GM23338 (cell line): ENCODE measurements around the gene APBB1. TPM values are rescaled to one million over a fixed set of nuclear protein-coding genes. Genes with fewer than 3 reads are reported as not detected.
A peak's percentile ranks its signal among the peaks of the same experiment; 100 is the strongest.

Experiments
- ATAC-seq: fragments of 200-7000 bp; cut with Tn5 transposase; 3 replicates; pipeline ENCODE4 v1.9.1; 2020
- DNase-seq: peaks from one replicate; pipeline ENCODE4 v3.0.0-alpha.2; 2015; ENCODE audit warnings: low spot score
- H2AFZ ChIP-seq: fragments of 200-600 bp; sonication (generic); 2 replicates; pipeline ENCODE4 v1.8.0; 2016; ENCODE audit warnings: antibody characterized with exemption, mild to moderate bottlenecking, moderate library complexity
- H3F3A ChIP-seq: fragments of 200-600 bp; sonication (generic); replicated peaks from 2 replicates; pipeline ENCODE4 v1.8.0; 2017; ENCODE audit warnings: antibody characterized with exemption, mixed run types, low read depth
- H3K27ac ChIP-seq: fragments of 200-600 bp; sonication (generic); 2 replicates; pipeline ENCODE4 v1.6.1; 2016; ENCODE audit warnings: low read depth
- H3K27me3 ChIP-seq: fragments of 200-600 bp; sonication (generic); 2 replicates; pipeline ENCODE4 v1.8.0; 2016; ENCODE audit warnings: mild to moderate bottlenecking, mixed run types, moderate library complexity; ENCODE audit not compliant: insufficient read depth
- H3K36me3 ChIP-seq: fragments of 200-600 bp; sonication (generic); 2 replicates; pipeline ENCODE4 v1.8.0; 2016; ENCODE audit warnings: mild to moderate bottlenecking; ENCODE audit not compliant: insufficient read depth
- H3K4me1 ChIP-seq: fragments of 200-600 bp; sonication (generic); 2 replicates; pipeline ENCODE4 v1.8.0; 2016; ENCODE audit warnings: mild to moderate bottlenecking, moderate library complexity; ENCODE audit not compliant: insufficient read depth
- H3K4me2 ChIP-seq: fragments of 200-600 bp; sonication (generic); 2 replicates; pipeline ENCODE4 v1.7.1; 2017; ENCODE audit warnings: mixed run types
- H3K4me3 ChIP-seq: fragments of 200-600 bp; sonication (generic); 2 replicates; pipeline ENCODE4 v1.6.1; 2016; ENCODE audit warnings: mixed run types
- H3K79me2 ChIP-seq: fragments of 200-600 bp; sonication (generic); replicated peaks from 2 replicates; pipeline ENCODE4 v1.8.0; 2017; ENCODE audit warnings: mild to moderate bottlenecking; ENCODE audit not compliant: insufficient read depth
- H3K9me2 ChIP-seq: fragments of 200-600 bp; sonication (generic); 2 replicates; pipeline ENCODE4 v1.8.0; 2017; ENCODE audit not compliant: insufficient read depth
- H4K20me1 ChIP-seq: fragments of 200-600 bp; sonication (generic); replicated peaks from 2 replicates; pipeline ENCODE4 v1.8.0; 2017; ENCODE audit warnings: mild to moderate bottlenecking; ENCODE audit not compliant: insufficient read depth
- H3K27ac Mint-ChIP-seq: 2 replicates; pipeline ENCODE4 v1.8.0; 2020; ENCODE audit warnings: inconsistent platforms, mild to moderate bottlenecking, moderate library complexity, mixed read lengths
- H3K27me3 Mint-ChIP-seq: 3 replicates; pipeline ENCODE4 v1.8.0; 2022; ENCODE audit warnings: low read depth, mild to moderate bottlenecking, moderate library complexity, mixed read lengths, inconsistent platforms; ENCODE audit not compliant: insufficient read depth, poor library complexity
- H3K36me3 Mint-ChIP-seq: 3 replicates; pipeline ENCODE4 v1.8.0; 2021; ENCODE audit warnings: low read depth, mild to moderate bottlenecking, inconsistent platforms, moderate library complexity, mixed read lengths
- H3K4me1 Mint-ChIP-seq: 3 replicates; pipeline ENCODE4 v1.8.0; 2020; ENCODE audit warnings: mild to moderate bottlenecking, inconsistent platforms, mixed read lengths
- H3K4me3 Mint-ChIP-seq: 3 replicates; pipeline ENCODE4 v1.8.0; 2021; ENCODE audit warnings: moderate library complexity, mild to moderate bottlenecking, inconsistent platforms, mixed read lengths
- H3K9me3 Mint-ChIP-seq: 3 replicates; pipeline ENCODE4 v1.8.0; 2020; ENCODE audit warnings: moderate library complexity, mild to moderate bottlenecking, inconsistent platforms, mixed read lengths
- CTCF ChIP-seq, 2 experiments: fragments of 200-600 bp in 1 of 2; sonication (generic) in 1 of 2; conservative IDR thresholded peaks; 2 replicates each; pipeline versions ENCODE4 v1.5.1 to v1.6.1; 2016 to 2017; ENCODE audit warnings: antibody characterized with exemption in 2 of 2, low read depth in 2 of 2, mild to moderate bottlenecking in 2 of 2, moderate library complexity in 1 of 2
- EZH2 ChIP-seq: fragments of 200-600 bp; sonication (generic); IDR thresholded peaks from one replicate; pipeline ENCODE4 v1.8.0; 2017; ENCODE audit warnings: antibody characterized with exemption, mild to moderate bottlenecking, low read depth; ENCODE audit not compliant: unreplicated experiment
- JUNB ChIP-seq: IDR thresholded peaks from one replicate; pipeline ENCODE4 v1.6.1; 2016; ENCODE audit warnings: antibody characterized with exemption; ENCODE audit not compliant: unreplicated experiment
- NANOG ChIP-seq: IDR thresholded peaks from 2 replicates; pipeline ENCODE4 v1.6.1; 2016; ENCODE audit warnings: antibody characterized with exemption, borderline replicate concordance
- ZNF331 ChIP-seq: fragments of 250-450 bp; sonication (Bioruptor Pico); IDR thresholded peaks from 2 replicates; pipeline ENCODE4 v1.5.0; 2020; ENCODE audit warnings: low read depth, mild to moderate bottlenecking, moderate library complexity
- ZNF462 ChIP-seq: fragments of 250-450 bp; sonication (Bioruptor Pico); IDR thresholded peaks from 2 replicates; pipeline ENCODE4 v1.5.0; 2020; ENCODE audit warnings: mild to moderate bottlenecking, moderate library complexity
- polyA plus RNA-seq: library from polyadenylated mRNA; unstranded; fragments of >200 nt; fragmentation: Nextera tagmentation; extraction: Ambion mirVana; gene quantifications from 2 replicates; pipeline ENCODE4 v1.2.1, GENCODE V29; 2016
- total RNA-seq: library from RNA; depleted of rRNA; stranded (reverse); fragments of >200 nt; shearing (Covaris generic); gene quantifications from 2 replicates; pipeline ENCODE4 v1.2.3, GENCODE V29; 2014

Gene APBB1
- total and polyA plus RNA-seq, 2 experiments from 2014 or later: 10.6 to 24.7 TPM

GRCh38 chr11:6448574-6448973 is 29.7 kb upstream of the APBB1 start (continued):
- no peak for TF ChIP-seq ZNF462 (CRISPR knock-in tag)
- no peak for TF ChIP-seq NANOG
- TF ChIP-seq ZNF331 (CRISPR knock-in tag): no peak

GRCh38 chr11:6443269-6444003 is 24.5 kb upstream of the APBB1 start:
- H3K4me3 ChIP-seq: no peak overlapping the region
- Mint-ChIP-seq H3K27ac (no peak overlapping the region), H3K4me1 (no peaks in the 10 kb centered on the region), H3K9me3 (no peaks in the 10 kb centered on the region), H3K27me3 (no peaks in the 10 kb centered on the region), H3K4me3 (no peak overlapping the region), H3K36me3 (no peaks in the 10 kb centered on the region)
- H3K79me2 ChIP-seq: no peaks in the 10 kb centered on the region
- H3F3A ChIP-seq: no peaks in the 10 kb centered on the region
- no peak for TF ChIP-seq JUNB
- TF ChIP-seq CTCF (conservative IDR thresholded peaks at IDR 0.05; ENCODE audit: low read depth in 2 of 2): peak; percentile 78 to 89
- no peak for TF ChIP-seq EZH2
- no peak for TF ChIP-seq ZNF462 (CRISPR knock-in tag)
- H3K36me3 ChIP-seq: no peaks in the 10 kb centered on the region
- H3K27me3 ChIP-seq: no peaks in the 10 kb centered on the region
- DNase-seq: peak; percentile 87
- no peaks in the 10 kb centered on the region for H3K9me2 ChIP-seq
- H3K4me2 ChIP-seq: no peak overlapping the region
- no peaks in the 10 kb centered on the region for H3K4me1 ChIP-seq
- H4K20me1 ChIP-seq: no peaks in the 10 kb centered on the region
- no peak overlapping the region for H3K27ac ChIP-seq
- H2AFZ ChIP-seq: 0 out of 2 replicates have a peak overlapping the region, but pooled peaks have one; percentile 56
- peak; percentile 93 for ATAC-seq
